Limb (tissue), 2 donors: ENCODE results near the gene TLE4.
A peak's percentile ranks its signal among the peaks of the same experiment; 100 is the strongest.

ENCODE experiments used
- DNase-seq, 2 donors: peaks; one replicate each; pipeline ENCODE4 v3.0.0-alpha.2; 2016; ENCODE audit errors: extremely low spot score in 2 of 2

The TLE4 gene

DNA sequence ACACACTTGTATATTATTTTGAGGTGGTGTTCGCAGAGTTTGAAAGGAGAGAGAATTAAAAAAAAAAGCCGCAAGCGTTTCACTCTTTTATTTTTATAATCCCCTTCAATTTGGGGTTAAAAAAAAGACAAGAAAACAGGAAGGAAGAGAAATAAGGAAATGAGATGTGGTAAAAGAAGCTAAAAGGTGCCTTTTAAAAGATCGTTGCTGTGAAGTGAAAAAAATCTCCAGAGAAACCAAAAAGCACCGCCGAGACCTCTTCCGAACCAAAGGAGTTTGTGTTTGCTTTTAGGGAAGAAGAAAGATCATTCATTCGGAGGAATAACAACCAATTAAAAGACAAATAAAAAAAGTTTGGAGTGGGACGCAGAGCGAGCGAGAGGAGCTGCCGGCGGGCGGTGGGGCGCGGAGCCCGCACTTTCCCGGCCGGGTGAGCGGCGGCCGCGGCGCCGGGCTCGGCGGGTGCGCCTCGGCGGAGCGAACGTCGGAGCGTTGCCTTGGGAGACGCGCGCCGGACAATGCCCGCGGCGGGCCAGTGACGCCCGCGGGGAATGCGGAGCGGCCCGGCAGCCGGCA is 355 bp downstream of the TLE4 start:
- DNase-seq, result peak in 1 of 2 donors; percentile 35

- peak; percentile 17 to 77 for DNase-seq
Observed at GRCh38 chr9:79572608-79573411, 1.0 kb downstream of the TLE4 start.

GRCh38 chr9:79573412-79573923 is 1.7 kb downstream of the TLE4 start:
- peak in 1 of 2 donors; percentile 75 for DNase-seq

DNA sequence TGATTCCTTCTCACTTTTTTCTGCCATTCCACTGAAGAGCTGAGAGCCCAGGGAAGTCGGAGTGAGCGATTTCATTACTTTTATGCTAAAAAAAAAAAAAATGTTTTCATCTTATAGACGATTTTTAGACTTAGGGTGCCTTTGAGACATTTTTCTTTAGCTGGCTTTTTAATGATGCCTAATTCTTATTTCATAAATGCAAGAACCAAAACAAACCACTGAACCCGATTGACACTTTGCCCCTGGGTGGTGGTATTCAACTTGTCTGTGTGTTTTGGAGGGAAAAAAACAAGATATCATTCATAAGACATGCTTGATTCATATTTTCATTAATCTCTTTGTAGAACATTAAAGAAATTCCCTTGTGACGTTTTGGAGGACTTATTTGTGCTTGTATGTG is 2.4 kb downstream of the TLE4 start:
- no peak for DNase-seq

- no peak for DNase-seq
Observed at GRCh38 chr9:79574781-79575180, 3.0 kb downstream of the TLE4 start.

DNA sequence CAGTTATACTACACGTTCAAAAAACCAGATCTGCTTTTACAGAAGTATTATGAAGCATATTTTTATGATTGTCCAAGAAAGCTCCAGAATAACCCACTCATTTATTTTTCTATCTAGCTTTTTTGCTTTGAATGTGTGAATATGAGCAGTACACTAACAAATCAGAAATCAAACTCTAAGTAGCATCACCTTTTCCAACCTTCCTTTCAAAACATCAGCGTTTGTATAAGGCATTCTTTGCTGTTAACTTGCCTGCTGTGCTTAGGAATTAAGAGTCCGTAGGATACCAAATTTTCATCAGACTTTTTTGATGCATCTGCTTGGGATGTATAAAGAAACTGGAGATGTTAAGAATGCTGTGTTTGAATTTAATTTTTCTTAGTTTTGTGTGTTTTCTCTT is 3.8 kb downstream of the TLE4 start:
- DNase-seq, result no peak

DNA sequence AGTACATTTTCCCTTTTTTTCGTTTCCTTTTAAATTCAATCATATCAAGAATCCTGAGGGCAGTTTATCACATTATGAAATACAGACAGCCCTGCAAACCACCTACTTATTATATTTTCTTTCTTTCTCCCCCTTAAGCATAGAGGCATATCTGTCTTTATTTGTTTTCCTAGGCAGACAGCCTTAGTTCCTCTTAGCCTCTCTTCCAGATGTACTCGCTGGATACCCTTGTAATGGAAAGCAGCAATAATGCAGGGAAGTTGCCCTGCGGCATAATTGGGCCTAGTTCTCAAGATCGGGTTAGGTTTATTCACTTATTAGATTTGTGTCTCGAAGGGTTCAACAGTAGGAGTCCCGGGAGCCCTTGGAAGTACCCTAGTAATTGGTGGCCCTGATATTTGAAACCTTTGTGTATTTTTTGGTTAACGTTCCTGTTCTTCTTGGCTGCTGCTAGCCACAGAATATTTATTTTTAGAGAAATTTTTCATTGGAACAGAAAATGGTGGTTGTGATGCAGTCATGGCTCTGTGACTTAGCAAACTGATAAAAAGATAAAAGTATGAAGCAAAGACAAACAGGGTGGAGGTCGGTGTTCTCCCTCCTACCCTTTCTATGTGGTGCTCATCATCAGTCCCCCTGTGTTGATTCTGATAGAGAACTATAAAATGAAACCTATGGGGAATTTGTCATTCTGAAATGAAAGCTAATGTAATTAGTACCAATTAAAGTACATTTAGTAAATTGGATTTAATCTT is 6.4 kb downstream of the TLE4 start:
- no peak for DNase-seq

DNA sequence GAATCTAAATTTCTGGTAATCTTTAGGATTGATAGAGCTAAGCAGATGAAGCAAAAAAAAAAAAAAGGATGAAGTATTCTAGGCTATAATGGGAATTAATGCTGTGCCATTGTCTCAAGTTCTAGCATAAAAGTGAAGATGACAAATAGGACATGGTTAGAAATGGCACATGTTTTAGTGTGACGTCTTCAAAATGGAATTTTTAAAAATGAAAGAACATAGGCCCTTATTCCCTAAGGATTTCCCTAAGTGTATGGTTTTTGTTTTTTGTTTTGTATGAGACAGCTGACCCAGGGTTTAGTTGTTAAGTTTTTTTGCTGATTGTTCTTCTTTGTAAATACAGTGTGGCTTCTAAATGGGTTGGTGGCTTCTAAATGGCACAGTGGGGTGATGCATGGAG is 7.1 kb downstream of the TLE4 start:
- no peak for DNase-seq

- DNase-seq, result no peak
Observed at GRCh38 chr9:79579624-79580023, 7.9 kb downstream of the TLE4 start.

GRCh38 chr9:79580055-79580454 is 8.3 kb downstream of the TLE4 start:
- DNase-seq, result no peak

DNA sequence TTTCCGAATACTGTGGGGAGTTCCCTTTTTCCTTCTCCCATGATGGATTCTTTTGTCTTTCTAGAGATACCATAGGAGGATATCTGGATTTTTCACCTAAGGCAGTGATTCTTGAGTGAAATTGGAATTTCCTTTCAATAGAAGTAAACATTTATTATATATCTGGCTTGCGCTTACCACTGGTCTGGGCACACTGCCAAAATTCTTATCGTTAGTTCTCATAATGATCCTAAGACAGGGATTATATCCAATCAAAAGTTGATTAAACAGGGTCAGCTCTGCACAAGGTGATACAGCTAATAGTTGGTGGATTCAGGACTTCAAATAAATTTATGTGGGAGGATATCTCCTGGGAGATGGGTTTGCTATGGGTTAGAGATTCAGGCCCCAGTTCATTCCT is 9.6 kb downstream of the TLE4 start:
- no peak for DNase-seq

DNA sequence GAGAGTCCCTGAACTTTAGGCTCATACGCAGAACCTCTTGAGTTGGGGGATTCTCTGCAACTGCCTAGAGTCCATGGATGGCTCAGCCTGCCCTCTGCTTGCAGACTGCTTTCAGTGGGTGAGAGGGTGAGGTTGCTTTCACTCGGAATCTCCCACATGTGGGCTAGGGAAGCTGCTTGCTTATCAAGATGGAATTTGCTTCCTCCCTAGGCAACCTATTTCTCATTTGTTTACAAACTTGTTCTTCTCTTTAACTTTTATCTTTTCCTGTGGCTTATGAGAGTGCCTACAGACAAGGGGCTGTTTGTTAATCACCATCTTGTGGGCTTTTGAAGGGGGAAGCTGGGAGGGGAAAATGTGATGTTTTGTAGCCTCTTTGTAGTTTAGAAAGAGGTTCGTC is 10.0 kb downstream of the TLE4 start:
- no peak for DNase-seq

DNA sequence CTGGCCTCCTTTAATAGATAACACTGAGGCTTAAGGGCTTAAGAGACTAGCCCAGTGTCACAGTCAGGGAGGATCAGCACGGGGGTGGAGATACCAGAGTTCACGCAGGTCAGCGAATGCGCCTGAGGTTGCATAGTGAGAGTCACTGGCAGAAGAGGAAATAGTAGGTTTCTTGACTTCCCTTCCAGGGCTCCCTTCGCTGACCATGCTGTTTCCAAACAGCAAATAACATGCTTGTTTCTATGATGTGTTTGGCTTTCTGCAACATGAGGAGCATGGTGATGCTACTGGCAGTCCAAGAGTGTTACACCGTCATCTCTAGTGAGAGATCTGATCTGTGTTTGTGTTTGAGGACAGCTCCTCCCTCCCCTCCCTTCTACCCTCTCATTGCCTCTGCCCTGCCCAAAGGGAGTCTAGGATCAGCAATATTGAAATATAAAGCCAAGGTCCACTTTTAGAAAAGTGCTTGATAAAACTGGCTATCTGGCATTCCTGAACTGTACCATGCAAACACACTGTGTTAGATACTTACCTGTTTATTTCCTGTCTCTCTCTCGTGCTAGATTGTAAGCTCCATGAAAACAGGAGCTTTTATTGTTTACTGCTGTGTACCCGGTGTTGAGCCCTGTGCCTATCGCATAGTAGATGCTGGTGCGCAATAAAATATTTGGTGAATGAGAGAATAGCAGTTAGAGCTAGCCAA is 12.3 kb downstream of the TLE4 start:
- DNase-seq, result no peak

DNA sequence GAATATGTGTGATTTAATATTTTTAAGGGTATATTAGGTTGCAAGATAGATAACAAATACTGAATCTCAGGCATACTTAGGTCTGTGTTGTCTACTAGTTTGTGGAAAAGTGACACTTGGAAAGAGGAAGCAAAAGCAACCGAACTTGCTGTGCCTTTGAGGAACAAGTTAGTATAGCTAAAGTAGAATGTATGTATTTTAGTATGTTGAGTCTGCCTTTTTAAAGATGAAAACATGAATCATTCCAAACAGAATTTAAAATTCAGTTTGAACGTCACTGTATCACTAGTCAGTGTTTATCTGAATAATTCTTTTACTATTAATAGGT is 12.9 kb downstream of the TLE4 start:
- DNase-seq, result no peak

DNA sequence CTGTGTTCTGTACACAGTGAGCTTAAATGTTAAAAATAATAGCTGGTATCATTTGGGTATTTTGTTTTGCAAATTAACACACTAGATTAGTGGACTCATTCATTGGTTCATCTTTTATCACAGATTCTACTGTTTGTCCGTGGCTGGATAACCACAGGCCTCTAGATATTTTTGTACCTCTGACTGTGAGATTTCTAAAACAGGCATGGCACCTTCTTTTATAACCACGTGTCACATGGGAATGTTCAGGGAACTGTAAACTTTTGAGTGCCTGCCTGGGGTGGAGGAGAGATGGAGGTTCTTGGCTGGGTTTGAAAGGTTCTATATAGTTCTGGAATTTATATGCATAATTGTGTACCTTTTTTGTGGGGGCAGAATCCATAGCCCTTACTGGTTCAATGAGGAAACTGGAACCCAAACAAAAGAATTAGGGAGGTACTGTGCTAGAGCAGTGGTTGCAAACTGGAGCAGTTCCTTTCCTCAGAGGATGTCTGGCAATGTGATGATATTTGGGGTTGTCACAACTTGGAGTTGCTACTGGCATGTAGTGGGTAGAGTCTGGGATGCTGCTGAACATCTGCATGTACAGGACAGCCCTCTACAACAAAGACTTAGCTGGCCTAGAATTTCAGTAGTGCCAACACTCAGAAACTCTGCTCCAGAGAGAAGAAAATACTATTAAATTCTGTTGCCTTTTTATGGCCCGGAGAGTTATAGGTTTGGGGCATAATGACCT is 16.9 kb downstream of the TLE4 start:
- no peak for DNase-seq

GRCh38 chr9:79591458-79591857 is 19.7 kb downstream of the TLE4 start:
- no peak for DNase-seq

GRCh38 chr9:79592726-79593493 is 21.1 kb downstream of the TLE4 start:
- no peak for DNase-seq

GRCh38 chr9:79598562-79599345 is 27.0 kb downstream of the TLE4 start:
- DNase-seq, result no peak

DNA sequence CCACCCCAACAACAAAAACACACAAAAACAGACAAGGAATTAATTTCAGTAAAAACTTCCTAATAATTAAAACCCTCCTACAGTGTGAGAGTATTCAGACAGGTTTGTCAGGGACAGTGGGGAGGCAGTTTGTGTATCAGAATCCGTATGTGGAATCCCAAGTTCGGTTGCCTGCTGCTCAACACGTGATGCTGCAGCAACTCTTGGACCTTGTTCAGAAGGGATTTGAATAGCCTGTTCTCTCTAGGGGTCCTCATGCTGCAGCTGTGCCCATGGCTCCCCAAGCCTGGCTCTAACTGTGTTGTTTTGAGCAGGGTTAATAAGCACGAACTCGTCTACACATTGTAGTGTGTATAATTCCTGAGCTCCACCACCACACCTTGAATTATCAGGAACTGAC is 28.7 kb downstream of the TLE4 start:
- no peak for DNase-seq
